ENCODE data around the gene CYP11A1.

- no peak for TF ChIP-seq CTCF (IDR thresholded peaks at IDR 0.05)
- TF ChIP-seq POLR2A (IDR thresholded peaks at IDR 0.05): no peak
- no peak for TF ChIP-seq EP300 (IDR thresholded peaks at IDR 0.05)
Measured at GRCh38 chr15:74293021-74293810, 74.2 kb downstream of the CYP11A1 start.

Data from suprapubic skin (tissue), 3 donors.